ENCODE results near the gene BEGAIN.

Gene BEGAIN

DNA sequence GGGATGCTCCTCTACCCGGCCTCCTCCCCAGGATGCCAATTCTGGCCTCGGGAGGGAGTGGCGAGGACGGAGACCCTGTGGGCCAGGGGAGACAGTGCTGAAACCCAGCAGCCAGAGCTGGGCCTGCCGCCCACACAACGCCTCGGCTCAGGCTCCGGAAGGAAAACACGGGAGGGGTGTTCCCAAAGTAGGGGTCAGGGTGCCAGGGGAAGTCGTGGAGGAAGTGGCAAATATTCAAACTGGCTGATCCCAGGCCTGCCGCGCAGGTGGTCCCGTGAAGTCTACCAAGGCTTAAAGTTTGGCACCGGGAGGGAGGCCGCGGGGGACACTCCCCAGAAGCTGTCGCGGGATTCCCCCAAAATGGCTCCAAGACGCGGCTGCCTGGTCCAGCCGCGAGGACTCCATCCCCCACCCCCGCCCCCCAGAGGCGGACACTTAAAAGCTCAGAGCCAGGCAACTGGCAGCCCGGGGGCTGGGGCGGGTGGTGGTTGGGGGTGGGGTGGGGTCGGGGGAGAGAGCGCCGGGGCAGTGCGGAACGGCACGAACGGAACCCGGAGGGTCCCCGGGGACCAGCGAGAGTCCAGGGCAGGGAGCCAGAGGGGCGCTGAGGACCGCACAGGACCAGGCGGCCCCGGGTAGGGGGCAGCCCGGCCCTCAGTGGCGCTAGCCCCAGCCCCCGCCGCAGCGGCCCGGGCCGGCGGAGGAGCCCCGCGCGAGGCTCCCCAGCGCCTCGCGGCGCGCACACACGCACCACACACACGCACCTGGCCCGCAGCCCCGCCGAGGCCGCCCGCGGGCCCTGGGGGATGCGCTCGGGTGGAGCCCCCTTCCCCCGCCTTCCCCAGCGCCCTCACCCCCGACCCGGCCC, 20.0 kb downstream of the BEGAIN start:
- ChIA-PET CTCF (interaction anchor here (0.7 kb wide), 2 partner anchors 70 to 88 kb away, joined by 3 to 5 read pairs; no protein-coding TSS in a partner anchor), POLR2A (ENCODE audit: low non-redundant PET) (no interaction called here)
- H3K27ac ChIP-seq, result no peak overlapping the region
- TF ChIP-seq, protein P1, sequence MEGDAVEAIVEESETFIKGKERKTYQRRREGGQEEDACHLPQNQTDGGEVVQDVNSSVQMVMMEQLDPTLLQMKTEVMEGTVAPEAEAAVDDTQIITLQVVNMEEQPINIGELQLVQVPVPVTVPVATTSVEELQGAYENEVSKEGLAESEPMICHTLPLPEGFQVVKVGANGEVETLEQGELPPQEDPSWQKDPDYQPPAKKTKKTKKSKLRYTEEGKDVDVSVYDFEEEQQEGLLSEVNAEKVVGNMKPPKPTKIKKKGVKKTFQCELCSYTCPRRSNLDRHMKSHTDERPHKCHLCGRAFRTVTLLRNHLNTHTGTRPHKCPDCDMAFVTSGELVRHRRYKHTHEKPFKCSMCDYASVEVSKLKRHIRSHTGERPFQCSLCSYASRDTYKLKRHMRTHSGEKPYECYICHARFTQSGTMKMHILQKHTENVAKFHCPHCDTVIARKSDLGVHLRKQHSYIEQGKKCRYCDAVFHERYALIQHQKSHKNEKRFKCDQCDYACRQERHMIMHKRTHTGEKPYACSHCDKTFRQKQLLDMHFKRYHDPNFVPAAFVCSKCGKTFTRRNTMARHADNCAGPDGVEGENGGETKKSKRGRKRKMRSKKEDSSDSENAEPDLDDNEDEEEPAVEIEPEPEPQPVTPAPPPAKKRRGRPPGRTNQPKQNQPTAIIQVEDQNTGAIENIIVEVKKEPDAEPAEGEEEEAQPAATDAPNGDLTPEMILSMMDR (conservative IDR thresholded peaks at IDR 0.05; ENCODE audit: low read depth), result no peak
- no peak for DNase-seq (ENCODE audit: low spot score)

GRCh38 chr14:100566586-100566985, 20.6 kb downstream of the BEGAIN start:
- DNase-seq (ENCODE audit: low spot score), result no peak
- H3K27ac ChIP-seq, result no peak overlapping the region
- ChIA-PET POLR2A (ENCODE audit: low non-redundant PET) (no interaction called here), CTCF (interaction anchor here (0.6 to 0.7 kb wide), 2 partner anchors 89 to 171 kb away, joined by 3 to 5 read pairs; no protein-coding TSS in a partner anchor)
- TF ChIP-seq, protein P1 (conservative IDR thresholded peaks at IDR 0.05; ENCODE audit: low read depth), result no peak

- CTCF ChIA-PET, result interaction anchor here (0.6 to 0.7 kb wide), 2 partner anchors 89 to 171 kb away, joined by 3 to 5 read pairs; no protein-coding TSS in a partner anchor
- DNase-seq (ENCODE audit: low spot score), result no peak
- POLR2A ChIA-PET (ENCODE audit: low non-redundant PET), result no interaction called here
- TF ChIP-seq, protein P1 (conservative IDR thresholded peaks at IDR 0.05; ENCODE audit: low read depth), result no peak
- H3K27ac ChIP-seq, result no peak overlapping the region
Measured at GRCh38 chr14:100566119-100566518, 21.1 kb downstream of the BEGAIN start.

- TF ChIP-seq, protein P1 (conservative IDR thresholded peaks at IDR 0.05; ENCODE audit: low read depth), result no peak
- CTCF ChIA-PET, result interaction anchor here (0.6 kb wide), 1 partner anchor 170 kb away, joined by 3 read pairs; no protein-coding TSS in a partner anchor
- no peak for DNase-seq (ENCODE audit: low spot score)
Measured at GRCh38 chr14:100565650-100566049, 21.6 kb downstream of the BEGAIN start.

DNA sequence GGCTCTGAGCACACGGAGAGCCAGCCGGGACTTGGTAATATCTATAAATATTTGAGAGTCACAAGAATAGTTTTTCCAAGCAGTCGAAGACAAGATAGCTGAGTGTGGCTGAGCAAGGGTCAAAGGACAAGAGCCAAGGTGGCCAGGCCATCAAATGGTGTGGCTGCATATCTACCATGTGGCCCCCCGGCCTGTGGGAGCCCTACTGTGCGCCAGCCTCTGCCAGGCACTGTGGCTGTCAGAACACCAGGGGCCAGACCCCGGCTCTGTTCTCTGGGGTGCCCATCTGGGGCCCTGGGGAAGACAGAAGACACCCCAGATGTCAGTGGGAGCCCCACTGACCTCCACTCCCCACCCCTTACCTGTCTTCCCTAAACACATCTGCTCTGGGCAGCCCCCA, 22.7 kb downstream of the BEGAIN start:
- ChIA-PET POLR2A (ENCODE audit: low non-redundant PET) (no interaction called here), CTCF (no interaction called here)
- TF ChIP-seq, protein P1 (conservative IDR thresholded peaks at IDR 0.05; ENCODE audit: low read depth), result no peak
- no peak overlapping the region for H3K27ac ChIP-seq
- DNase-seq (ENCODE audit: low spot score), result no peak

More at GRCh38 chr14:100565650-100566049, 21.6 kb downstream of the BEGAIN start:
- no peak overlapping the region for H3K27ac ChIP-seq
- POLR2A ChIA-PET (ENCODE audit: low non-redundant PET), result no interaction called here

DNA sequence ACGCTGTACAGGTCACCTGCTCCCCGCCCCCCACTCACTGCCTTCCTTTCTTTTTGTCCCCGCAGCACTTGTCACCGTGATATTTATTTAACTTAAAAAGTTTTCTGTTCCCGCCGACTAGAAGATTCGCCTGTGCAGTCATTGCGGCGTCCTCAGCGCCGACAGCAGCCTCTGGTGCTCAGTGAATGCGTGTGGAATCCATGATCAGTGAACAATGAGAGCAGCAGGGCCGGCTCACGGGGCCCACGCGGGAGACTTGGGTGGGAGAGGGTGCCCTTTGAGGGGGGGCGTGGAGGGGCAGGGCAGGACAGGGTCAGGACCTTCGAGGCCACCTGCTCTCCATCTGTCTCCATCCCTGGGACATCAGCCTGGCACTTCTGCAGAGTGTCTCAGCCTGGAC, 24.5 kb downstream of the BEGAIN start:
- ChIA-PET CTCF (no interaction called here), POLR2A (ENCODE audit: low non-redundant PET) (no interaction called here)
- TF ChIP-seq, protein P1 (conservative IDR thresholded peaks at IDR 0.05; ENCODE audit: low read depth), result no peak
- no peak for DNase-seq (ENCODE audit: low spot score)
- no peak overlapping the region for H3K27ac ChIP-seq
